Amniotic stem cell (primary cell): ENCODE results near the gene LYPLA2.
A peak's percentile ranks its signal among the peaks of the same experiment; 100 is the strongest.

Source experiments
- DNase-seq: peaks from one replicate; lab custom pipeline; 2025; lab: John Stamatoyannopoulos, UW

LYPLA2 gene

GRCh38 chr1:23790696-23791515 is at the start of gene LYPLA2:
TSS of gene LYPLA2 (plus strand) at chr1:23791145. CDS start at chr1:23792683, 1,538 bp downstream.
- peak; percentile 87 for DNase-seq

- DNase-seq, result no peak
These were observed 49.3 kb upstream of the LYPLA2 start for GRCh38 chr1:23741609-23742008.

GRCh38 chr1:23742670-23743286 is 48.2 kb upstream of the LYPLA2 start:
- DNase-seq, result no peak

- DNase-seq, result no peak
These were observed 47.4 kb upstream of the LYPLA2 start, which contains the start of gene ELOA for GRCh38 chr1:23743287-23744152. TSS of gene ELOA (plus strand) at chr1:23743471. CDS start at chr1:23743504, 33 bp downstream.

DNA sequence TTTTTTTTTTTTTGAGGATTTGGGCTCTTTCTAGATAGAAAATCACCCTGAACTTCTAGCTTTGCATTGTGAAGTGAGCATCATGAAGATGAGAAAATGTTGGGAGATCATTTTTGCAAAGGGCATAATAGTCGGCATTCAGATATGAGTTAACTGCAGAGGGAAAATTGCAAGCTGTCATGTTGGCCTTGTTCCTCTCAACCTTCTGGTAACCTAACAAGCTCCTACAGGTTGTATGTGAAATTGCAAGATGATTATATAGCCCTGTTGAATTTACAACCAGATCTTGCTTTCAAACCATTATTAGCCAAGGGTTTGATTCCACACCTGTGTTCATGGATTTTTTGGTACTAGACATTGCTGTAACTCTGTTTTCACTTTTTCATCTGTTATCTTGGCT is 45.4 kb upstream of the LYPLA2 start:
- DNase-seq, result no peak

DNA sequence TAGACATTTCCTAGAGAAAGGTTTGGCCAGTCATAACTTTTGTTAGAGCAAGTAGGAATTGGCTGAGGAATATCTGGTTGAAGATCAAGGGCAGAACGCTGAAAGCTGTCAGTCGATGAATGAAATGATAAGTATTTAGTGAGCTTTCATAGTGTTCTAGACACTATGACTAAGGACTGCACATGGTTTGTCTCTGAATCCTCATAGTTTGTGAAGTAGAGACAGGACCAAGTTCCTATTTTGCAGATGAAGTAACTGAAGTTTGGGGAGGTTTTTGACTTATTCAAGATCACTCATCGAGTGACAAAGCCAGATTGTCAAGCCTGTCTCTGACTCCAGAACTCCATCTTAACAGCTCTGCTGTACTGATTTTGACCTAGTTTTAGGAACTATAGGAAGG is 42.9 kb upstream of the LYPLA2 start:
- DNase-seq, result no peak

- DNase-seq, result no peak
These were observed 39.7 kb upstream of the LYPLA2 start for GRCh38 chr1:23751050-23751814.

DNA sequence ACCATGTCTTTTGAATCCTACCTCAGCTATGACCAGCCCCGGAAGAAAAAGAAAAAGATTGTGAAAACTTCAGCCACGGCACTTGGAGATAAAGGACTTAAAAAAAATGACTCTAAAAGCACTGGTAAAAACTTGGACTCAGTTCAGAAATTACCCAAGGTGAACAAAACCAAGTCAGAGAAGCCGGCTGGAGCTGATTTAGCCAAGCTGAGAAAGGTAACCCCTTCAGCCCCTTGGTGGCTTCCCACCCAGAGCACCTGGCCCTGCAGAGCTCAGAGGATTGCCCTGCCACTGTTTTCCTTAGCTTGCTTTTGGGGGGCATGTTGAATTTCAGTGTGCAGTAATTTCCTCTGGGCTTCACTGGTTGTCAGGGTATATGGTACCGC is 39.1 kb upstream of the LYPLA2 start:
- no peak for DNase-seq

DNA sequence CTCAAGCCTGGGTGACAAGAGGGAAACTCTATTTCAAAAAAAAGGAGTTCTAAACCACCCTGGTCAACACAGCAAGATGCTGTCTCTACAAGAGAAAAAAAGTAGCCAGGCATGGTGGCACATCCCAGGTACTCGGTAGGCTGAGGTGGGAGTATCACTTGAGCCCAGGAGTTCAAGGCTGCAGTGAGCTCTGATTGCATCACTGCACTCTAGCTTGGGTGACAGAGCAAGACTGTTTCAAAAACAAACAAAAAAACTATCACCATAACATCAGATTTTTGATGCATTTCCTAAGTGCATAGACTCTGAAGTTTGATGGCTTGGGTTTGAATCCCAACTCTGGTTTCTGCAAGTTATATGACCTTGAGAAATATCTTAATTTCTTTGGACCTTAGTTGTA is 38.0 kb upstream of the LYPLA2 start:
- no peak for DNase-seq

- no peak for DNase-seq
These were observed 34.3 kb upstream of the LYPLA2 start for GRCh38 chr1:23756676-23757075.

DNA sequence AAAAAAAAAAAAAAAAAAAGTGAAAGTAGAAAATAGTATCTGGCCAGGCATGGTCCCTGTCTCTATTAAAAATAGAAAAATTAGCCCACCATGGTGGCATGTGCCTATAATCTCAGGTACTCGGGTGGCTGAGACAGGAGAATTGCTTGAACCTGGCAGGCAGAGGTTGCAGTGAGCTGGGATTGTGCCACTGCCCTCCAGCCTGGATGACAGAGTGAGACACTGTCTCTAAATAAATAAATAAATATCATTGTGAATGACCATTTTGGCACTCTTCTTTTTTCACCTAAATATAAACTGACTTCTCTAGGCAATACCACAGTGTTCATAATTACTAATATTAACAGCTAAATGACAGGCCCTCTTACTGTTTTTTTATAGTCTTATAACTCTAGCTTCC is 33.1 kb upstream of the LYPLA2 start:
- no peak for DNase-seq

DNA sequence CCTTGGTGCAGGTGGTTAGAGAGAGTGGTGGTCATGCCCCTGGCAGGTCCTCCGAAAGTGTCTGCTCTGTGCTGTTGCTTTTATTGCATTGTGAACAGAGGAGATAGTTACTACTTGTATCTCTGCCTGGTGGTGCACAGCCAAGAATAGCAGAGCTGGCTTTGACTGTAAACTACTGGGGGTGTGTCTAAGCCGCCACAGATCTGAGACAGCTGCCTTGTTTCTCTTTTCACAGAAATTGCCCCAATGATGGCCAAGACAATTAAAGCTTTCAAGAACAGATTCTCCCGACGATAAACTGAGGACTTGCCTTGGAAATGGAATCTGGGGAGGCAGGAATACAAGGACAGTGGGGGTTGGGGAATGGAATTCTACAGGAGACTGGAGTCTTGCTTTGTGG is 31.7 kb upstream of the LYPLA2 start:
- no peak for DNase-seq

- DNase-seq, result no peak
These were observed 27.8 kb upstream of the LYPLA2 start for GRCh38 chr1:23763041-23763577.

GRCh38 chr1:23768733-23769132 is 22.2 kb upstream of the LYPLA2 start:
- no peak for DNase-seq

DNA sequence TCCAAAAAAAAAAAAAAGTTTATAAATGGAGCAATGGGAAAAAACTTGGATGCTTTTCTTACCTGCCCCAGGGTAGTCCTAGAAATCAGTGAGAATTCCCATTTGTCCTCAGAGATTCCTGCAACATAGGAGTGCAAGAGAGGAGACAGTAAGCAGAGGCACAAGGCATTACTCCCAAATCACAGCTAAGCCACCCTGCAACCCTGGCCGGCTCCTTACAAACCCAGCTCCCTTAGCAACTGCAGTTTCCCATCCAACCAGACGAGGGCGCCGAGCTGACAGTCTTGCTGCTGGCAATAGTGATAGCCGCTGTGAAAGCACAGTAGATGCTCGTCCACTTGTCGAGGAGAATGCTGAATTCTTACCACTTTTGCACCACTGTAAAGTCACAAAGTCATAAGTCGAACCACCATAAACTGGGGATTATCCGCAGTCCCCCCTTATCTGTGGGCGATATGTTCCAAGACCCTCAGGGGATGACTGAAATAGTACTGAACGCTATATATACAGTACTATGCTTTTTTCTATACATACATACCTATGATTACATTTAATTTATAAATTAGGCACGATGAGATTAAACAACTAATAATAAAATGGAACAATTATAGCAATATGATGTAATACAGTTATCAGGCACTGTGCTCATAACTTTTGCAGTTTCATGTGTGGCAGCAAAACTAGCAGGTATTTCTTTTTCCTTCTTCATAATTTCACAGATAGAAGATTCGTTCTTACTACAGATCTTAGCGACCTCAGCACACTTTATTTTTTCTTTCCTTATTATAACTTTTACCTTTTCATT is 18.7 kb upstream of the LYPLA2 start:
- DNase-seq, result peak; percentile 40

- DNase-seq, result no peak
These were observed 18.1 kb upstream of the LYPLA2 start for GRCh38 chr1:23772854-23773242.

DNA sequence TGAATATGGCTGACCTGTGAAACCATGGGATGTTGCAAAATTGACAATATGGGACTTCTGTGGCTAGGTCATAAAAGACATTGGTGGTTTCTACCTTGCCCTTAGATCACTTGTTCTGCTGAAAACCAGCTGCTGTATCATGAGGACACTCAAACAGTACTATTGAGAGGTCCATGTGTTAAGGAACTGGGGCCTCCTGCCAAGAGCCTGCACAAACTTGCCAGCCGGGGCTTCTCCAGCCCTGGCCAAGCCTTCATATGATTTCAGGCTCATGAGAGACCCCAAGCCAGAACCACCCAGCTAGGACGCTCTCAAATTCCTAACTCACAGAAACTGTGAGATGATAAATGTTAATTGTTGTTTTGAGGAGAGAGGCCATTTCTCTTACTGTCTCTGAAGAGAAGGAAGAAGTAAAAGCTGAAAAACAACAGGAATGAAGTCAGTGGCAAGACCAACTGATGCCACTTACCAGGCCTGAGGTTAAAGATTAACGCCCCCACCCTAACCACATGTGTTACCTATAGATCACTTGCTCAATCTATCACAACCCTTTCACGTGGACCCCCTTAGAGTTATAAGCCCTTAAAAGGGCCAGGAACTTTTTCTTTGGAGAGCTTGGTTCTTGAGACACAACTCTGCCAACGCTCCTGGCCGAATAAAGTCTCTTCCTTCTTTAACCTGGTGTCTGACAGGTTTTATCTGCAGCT is 16.6 kb upstream of the LYPLA2 start:
- no peak for DNase-seq

DNA sequence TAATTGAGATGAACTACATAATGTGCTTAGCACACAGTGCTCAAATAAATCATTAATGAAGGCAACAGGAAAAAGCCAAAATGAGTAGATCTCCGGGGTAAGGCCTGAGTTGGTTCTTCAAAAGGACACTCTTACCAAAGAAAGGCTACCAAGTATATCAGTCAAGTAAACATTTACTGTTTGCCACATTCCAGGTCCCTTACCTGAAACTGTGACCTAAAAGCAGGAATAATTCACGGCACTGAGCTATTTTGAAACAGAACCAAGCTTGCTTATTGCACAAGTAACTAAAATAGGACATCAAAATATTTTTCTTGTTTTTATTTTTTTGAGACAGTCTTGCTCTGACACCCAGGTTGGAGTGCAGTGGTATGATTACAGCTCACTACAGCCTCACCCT is 14.7 kb upstream of the LYPLA2 start:
- DNase-seq, result no peak

GRCh38 chr1:23777979-23778814 is 12.7 kb upstream of the LYPLA2 start, which contains the start of gene PITHD1:
TSS of gene PITHD1 (plus strand) at chr1:23778418. CDS start at chr1:23778516, 98 bp downstream.
- DNase-seq, result peak; percentile 64
